Activated CD4-positive, alpha-beta memory T cell treated with anti-CD3 and anti-CD28 coated beads for 36 hours (primary cell): ENCODE data around the gene MLLT3. TPM values are rescaled to one million over a fixed set of nuclear protein-coding genes. Genes with fewer than 3 reads are reported as not detected.

Experiments
- CTCF ChIA-PET: fragments of 350-600 bp; sonication (Branson Sonifier 250); formaldehyde crosslinking; loops from one replicate; lab custom pipeline; 2021; ENCODE audit warnings: antibody characterized with exemption, inconsistent platforms; lab: Charles Lee
- POLR2A ChIA-PET: fragments of 350-600 bp; sonication (Branson Sonifier 250); formaldehyde crosslinking; loops from one replicate; lab custom pipeline; 2021; ENCODE audit warnings: antibody characterized with exemption; lab: Charles Lee
- DNase-seq: peaks from one replicate; pipeline ENCODE4 v3.0.0-alpha.2; 2020
- H3K27ac Mint-ChIP-seq: one replicate; pipeline ENCODE4 v1.8.0; 2021; ENCODE audit warnings: mixed read lengths
- H3K27me3 Mint-ChIP-seq: one replicate; pipeline ENCODE4 v1.8.0; 2021; ENCODE audit warnings: mixed read lengths
- H3K36me3 Mint-ChIP-seq: one replicate; pipeline ENCODE4 v1.8.0; 2021; ENCODE audit warnings: mixed read lengths
- H3K4me1 Mint-ChIP-seq: one replicate; pipeline ENCODE4 v1.8.0; 2021; ENCODE audit warnings: low read depth, mixed read lengths
- H3K4me3 Mint-ChIP-seq: one replicate; pipeline ENCODE4 v1.8.0; 2021; ENCODE audit warnings: mild to moderate bottlenecking, mixed read lengths
- H3K9me3 Mint-ChIP-seq: one replicate; pipeline ENCODE4 v1.8.0; 2021; ENCODE audit warnings: mixed read lengths
- intact Hi-C: fragments of 100-400 bp; cut with micrococcal nuclease; formaldehyde crosslinking; loops from one replicate; pipeline ENCODE4 v1.15.1; 2023
- total RNA-seq, 2 experiments: library from RNA; stranded (reverse); gene quantifications; one replicate each; pipeline ENCODE4 v1.2.3, GENCODE V29; 2021

Gene MLLT3
- total RNA-seq, 2 experiments from 2014 or later: 30.8 to 34.0 TPM

DNA sequence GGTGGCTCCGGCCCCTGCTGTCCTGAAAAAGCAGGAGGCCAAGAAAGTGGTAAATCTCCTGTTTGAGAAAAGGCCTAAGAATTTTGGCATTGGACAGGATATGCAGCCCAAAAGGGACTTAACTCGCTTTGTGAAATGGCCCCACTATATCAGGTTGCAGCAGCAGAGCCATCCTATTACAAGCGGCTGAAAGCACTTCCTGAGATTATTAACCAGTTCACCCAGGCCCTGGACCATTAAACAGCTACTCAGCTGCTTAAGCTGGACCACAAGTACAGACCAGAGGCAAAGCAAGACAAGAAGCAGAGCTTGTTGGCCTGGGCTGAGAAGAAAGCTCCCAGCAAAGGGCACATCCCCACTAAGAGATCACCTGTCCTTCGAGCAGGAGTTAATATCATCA is 89.7 kb downstream of the MLLT3 start:
- intact Hi-C loops: no loop called here
- Mint-ChIP-seq H3K9me3 (no peaks in the 10 kb centered on the region), H3K4me1 (peaks cover 52% of the 10 kb centered on the region), H3K27me3 (no peaks in the 10 kb centered on the region), H3K27ac (no peak overlapping the region), H3K4me3 (no peak overlapping the region), H3K36me3 (peaks cover 3% of the 10 kb centered on the region)
- POLR2A ChIA-PET: no interaction called here
- DNase-seq: no peak
- CTCF ChIA-PET: interaction anchor here (0.6 kb wide), 1 partner anchor 109 kb away, joined by 3 read pairs; no protein-coding TSS in a partner anchor

DNA sequence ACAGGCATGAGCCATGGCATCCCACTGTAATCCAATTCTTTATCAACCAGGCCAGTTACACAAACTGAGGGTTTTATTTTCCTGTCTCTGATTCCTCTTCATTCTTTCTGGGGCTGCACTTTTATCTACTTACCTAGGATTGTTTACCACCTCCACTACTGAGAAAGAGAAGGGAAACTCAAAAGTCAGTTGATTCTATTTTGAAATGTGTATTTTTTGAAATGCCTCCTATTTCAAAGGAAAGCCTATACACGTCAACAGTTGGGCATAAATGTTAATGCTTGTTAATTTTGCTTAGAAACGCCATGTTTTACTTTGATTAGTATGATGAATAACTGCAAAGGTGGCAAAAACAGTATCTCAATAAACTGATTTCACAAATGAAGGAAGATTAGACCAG is 92.5 kb downstream of the MLLT3 start:
- CTCF ChIA-PET: no interaction called here
- POLR2A ChIA-PET: no interaction called here
- H3K4me1 Mint-ChIP-seq: peaks cover 61% of the 10 kb centered on the region
- H3K36me3 Mint-ChIP-seq: peaks cover 3% of the 10 kb centered on the region
- intact Hi-C loops: no loop called here
- no peak overlapping the region for H3K27ac Mint-ChIP-seq
- H3K4me3 Mint-ChIP-seq: no peak overlapping the region
- no peaks in the 10 kb centered on the region for H3K27me3 Mint-ChIP-seq
- no peaks in the 10 kb centered on the region for H3K9me3 Mint-ChIP-seq
- no peak for DNase-seq

- CTCF ChIA-PET: no interaction called here
Measured at GRCh38 chr9:20528253-20528652, 94.0 kb downstream of the MLLT3 start.

DNA sequence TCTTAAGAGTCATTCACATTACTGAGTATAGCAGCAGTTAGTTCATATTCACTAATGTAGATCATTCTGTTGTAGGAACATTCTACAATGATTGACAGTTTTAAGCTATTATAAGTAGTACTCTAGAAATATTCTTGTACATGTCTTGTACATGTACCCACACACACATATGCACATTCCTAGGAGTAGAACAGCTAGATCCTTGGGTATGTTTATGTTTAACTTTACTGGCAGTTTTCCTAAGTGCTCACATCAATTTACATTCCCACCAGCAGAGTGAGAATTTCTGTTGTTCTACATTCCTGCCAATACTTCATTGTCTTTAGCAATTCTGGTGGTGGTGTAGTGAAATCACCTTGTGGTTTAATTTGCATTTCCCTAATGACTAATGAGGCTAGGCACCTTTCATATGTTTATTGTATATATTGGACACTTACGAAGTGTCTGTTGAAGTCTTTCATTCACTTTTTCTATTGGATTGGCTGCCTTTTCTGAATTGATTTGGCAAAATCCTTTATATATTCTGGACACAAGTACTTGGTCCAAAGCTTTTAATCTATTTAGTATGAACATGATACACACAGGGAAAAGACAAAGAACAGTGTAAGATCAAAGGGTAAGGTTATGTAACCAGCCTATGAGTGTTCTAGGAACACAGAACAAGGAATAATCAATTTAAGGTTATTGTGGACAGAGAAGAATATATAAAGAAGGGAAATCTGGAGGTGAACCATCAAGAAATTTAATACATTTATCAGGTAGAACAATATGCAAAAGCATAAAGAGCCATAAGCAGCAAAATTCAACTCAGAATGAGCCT is 95.6 kb downstream of the MLLT3 start:
- ChIA-PET POLR2A (no interaction called here), CTCF (interaction anchor here (0.6 to 1.0 kb wide), 4 partner anchors 36 to 101 kb away, joined by 3 to 5 read pairs (median 4); partner anchors contain the start of gene MLLT3)
- DNase-seq: no peak
- H3K4me1 Mint-ChIP-seq: peaks cover 76% of the 10 kb centered on the region
- intact Hi-C loops: no loop called here
- no peak overlapping the region for H3K4me3 Mint-ChIP-seq
- no peak overlapping the region for H3K27ac Mint-ChIP-seq
- no peaks in the 10 kb centered on the region for H3K36me3 Mint-ChIP-seq
- H3K9me3 Mint-ChIP-seq: no peaks in the 10 kb centered on the region
- no peaks in the 10 kb centered on the region for H3K27me3 Mint-ChIP-seq

More at GRCh38 chr9:20528253-20528652, 94.0 kb downstream of the MLLT3 start:
- Mint-ChIP-seq H3K4me1 (peaks cover 69% of the 10 kb centered on the region), H3K9me3 (no peaks in the 10 kb centered on the region), H3K27me3 (no peaks in the 10 kb centered on the region), H3K36me3 (no peaks in the 10 kb centered on the region), H3K27ac (no peak overlapping the region), H3K4me3 (no peak overlapping the region)
- intact Hi-C loops: no loop called here
- POLR2A ChIA-PET: no interaction called here
- no peak for DNase-seq

GRCh38 chr9:20524776-20525175 is 97.5 kb downstream of the MLLT3 start:
- no peaks in the 10 kb centered on the region for H3K36me3 Mint-ChIP-seq
- intact Hi-C loops: loop anchor here (1.0 kb wide), 1 partner anchor 99 kb away; no protein-coding TSS in a partner anchor
- no peaks in the 10 kb centered on the region for H3K27me3 Mint-ChIP-seq
- H3K4me1 Mint-ChIP-seq: peaks cover 70% of the 10 kb centered on the region
- peak; percentile 50 for DNase-seq
- H3K9me3 Mint-ChIP-seq: no peaks in the 10 kb centered on the region
- CTCF ChIA-PET: interaction anchor here (0.8 to 1.9 kb wide), 6 partner anchors 12 to 98 kb away, joined by 3 to 6 read pairs (median 4); partner anchors contain the start of gene MLLT3
- H3K4me3 Mint-ChIP-seq: no peak overlapping the region
- POLR2A ChIA-PET: no interaction called here
- H3K27ac Mint-ChIP-seq: no peak overlapping the region

- Mint-ChIP-seq H3K4me3 (no peak overlapping the region), H3K27ac (no peak overlapping the region), H3K27me3 (no peaks in the 10 kb centered on the region), H3K4me1 (peaks cover 56% of the 10 kb centered on the region), H3K9me3 (no peaks in the 10 kb centered on the region), H3K36me3 (no peaks in the 10 kb centered on the region)
- DNase-seq: no peak
- ChIA-PET CTCF (no interaction called here), POLR2A (no interaction called here)
- intact Hi-C loops: no loop called here
Measured at GRCh38 chr9:20518737-20519136, 103.6 kb downstream of the MLLT3 start.

GRCh38 chr9:20513126-20513913 is 109.0 kb downstream of the MLLT3 start:
- Mint-ChIP-seq H3K9me3 (no peaks in the 10 kb centered on the region), H3K27ac (no peak overlapping the region), H3K27me3 (no peaks in the 10 kb centered on the region), H3K4me3 (no peak overlapping the region), H3K36me3 (no peaks in the 10 kb centered on the region), H3K4me1 (peaks cover 63% of the 10 kb centered on the region)
- ChIA-PET POLR2A (no interaction called here), CTCF (no interaction called here)
- intact Hi-C loops: no loop called here
- no peak for DNase-seq

GRCh38 chr9:20512636-20513035 is 109.7 kb downstream of the MLLT3 start:
- POLR2A ChIA-PET: no interaction called here
- Mint-ChIP-seq H3K4me1 (peaks cover 69% of the 10 kb centered on the region), H3K27ac (no peak overlapping the region), H3K9me3 (no peaks in the 10 kb centered on the region), H3K36me3 (no peaks in the 10 kb centered on the region), H3K4me3 (no peak overlapping the region), H3K27me3 (no peaks in the 10 kb centered on the region)
- no peak for DNase-seq
- intact Hi-C loops: no loop called here
- CTCF ChIA-PET: no interaction called here

DNA sequence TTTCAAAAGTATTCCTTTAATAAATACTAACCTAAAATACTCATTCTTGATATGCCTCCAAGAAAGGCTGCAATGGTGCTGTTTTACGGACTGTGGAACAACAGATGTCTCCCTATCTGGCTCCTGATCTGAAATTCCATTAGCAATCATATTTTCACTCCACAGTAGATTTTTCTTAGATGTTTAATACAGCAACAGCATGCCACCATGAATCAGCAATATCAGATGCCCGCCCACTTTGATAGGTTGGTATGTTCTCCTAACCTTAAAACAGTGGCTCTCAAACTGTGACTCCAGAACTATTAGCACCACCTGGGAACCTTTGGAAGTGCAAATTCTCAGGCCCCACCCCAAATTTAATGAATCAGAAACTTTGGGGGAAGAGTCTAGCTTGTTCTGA is 110.2 kb downstream of the MLLT3 start:
- intact Hi-C loops: no loop called here
- ChIA-PET POLR2A (no interaction called here), CTCF (no interaction called here)
- H3K4me1 Mint-ChIP-seq: peaks cover 75% of the 10 kb centered on the region
- DNase-seq: no peak
- no peaks in the 10 kb centered on the region for H3K9me3 Mint-ChIP-seq
- H3K27me3 Mint-ChIP-seq: no peaks in the 10 kb centered on the region
- H3K27ac Mint-ChIP-seq: no peak overlapping the region
- H3K4me3 Mint-ChIP-seq: no peak overlapping the region
- H3K36me3 Mint-ChIP-seq: no peaks in the 10 kb centered on the region

GRCh38 chr9:20511686-20512085 is 110.6 kb downstream of the MLLT3 start:
- Mint-ChIP-seq H3K4me3 (no peak overlapping the region), H3K27ac (no peak overlapping the region), H3K27me3 (no peaks in the 10 kb centered on the region), H3K4me1 (peaks cover 79% of the 10 kb centered on the region), H3K9me3 (no peaks in the 10 kb centered on the region), H3K36me3 (no peaks in the 10 kb centered on the region)
- intact Hi-C loops: no loop called here
- DNase-seq: no peak
- CTCF ChIA-PET: no interaction called here
- POLR2A ChIA-PET: no interaction called here

GRCh38 chr9:20509466-20509865 is 112.8 kb downstream of the MLLT3 start:
- ChIA-PET CTCF (interaction anchor here (0.5 kb wide), 1 partner anchor 82 kb away, joined by 3 read pairs; no protein-coding TSS in a partner anchor), POLR2A (no interaction called here)
- no peaks in the 10 kb centered on the region for H3K27me3 Mint-ChIP-seq
- H3K4me1 Mint-ChIP-seq: peaks cover 77% of the 10 kb centered on the region
- intact Hi-C loops: loop anchor here (5.0 kb wide), 3 partner anchors 113 to 173 kb away; partner anchors contain the start of genes FOCAD and MLLT3
- no peak for DNase-seq
- no peak overlapping the region for H3K4me3 Mint-ChIP-seq
- H3K36me3 Mint-ChIP-seq: no peaks in the 10 kb centered on the region
- H3K27ac Mint-ChIP-seq: no peak overlapping the region
- H3K9me3 Mint-ChIP-seq: no peaks in the 10 kb centered on the region

- H3K27me3 Mint-ChIP-seq: no peaks in the 10 kb centered on the region
- H3K36me3 Mint-ChIP-seq: peaks cover 5% of the 10 kb centered on the region
- no peak overlapping the region for H3K4me3 Mint-ChIP-seq
- H3K9me3 Mint-ChIP-seq: no peaks in the 10 kb centered on the region
- peaks cover 76% of the 10 kb centered on the region for H3K4me1 Mint-ChIP-seq
- intact Hi-C loops: loop anchor here (1.0 to 5.0 kb wide), 4 partner anchors 43 to 174 kb away; partner anchors contain the start of genes FOCAD and MLLT3
- ChIA-PET POLR2A (no interaction called here), CTCF (no interaction called here)
- DNase-seq: peak; percentile 18
- no peak overlapping the region for H3K27ac Mint-ChIP-seq
Measured at GRCh38 chr9:20508242-20508641, 114.1 kb downstream of the MLLT3 start.
